Trophoblast cell (in vitro differentiated cells and primary cell): ENCODE measurements around the gene GRAMD4.

ENCODE experiments used
- DNase-seq, 2 donors: peaks; one replicate each; pipeline ENCODE4 v3.0.0-alpha.2; 2016
- H2AFZ ChIP-seq: 2 replicates; pipeline ENCODE4 v1.6.1; 2013; ENCODE audit warnings: low read length, moderate library complexity, mild to moderate bottlenecking; ENCODE audit not compliant: insufficient read depth, poor library complexity
- H2AK5ac ChIP-seq: 2 replicates; pipeline ENCODE4 v1.6.1; 2013; ENCODE audit warnings: mild to moderate bottlenecking, low read length
- H2BK120ac ChIP-seq: 2 replicates; pipeline ENCODE4 v1.6.1; 2013; ENCODE audit warnings: low read length, mild to moderate bottlenecking, moderate library complexity; ENCODE audit not compliant: insufficient read depth, poor library complexity
- H2BK12ac ChIP-seq: 2 replicates; pipeline ENCODE4 v1.6.1; 2013; ENCODE audit warnings: mild to moderate bottlenecking, low read length, moderate library complexity
- H2BK5ac ChIP-seq: 2 replicates; pipeline ENCODE4 v1.6.1; 2013; ENCODE audit warnings: low read length, low read depth, moderate library complexity, mild to moderate bottlenecking; ENCODE audit not compliant: poor library complexity
- H3K14ac ChIP-seq: 2 replicates; pipeline ENCODE4 v1.6.1; 2013; ENCODE audit warnings: mild to moderate bottlenecking, low read length
- H3K18ac ChIP-seq: 2 replicates; pipeline ENCODE4 v1.6.1; 2013; ENCODE audit warnings: mild to moderate bottlenecking, low read length
- H3K23ac ChIP-seq: 2 replicates; pipeline ENCODE4 v1.6.1; 2013; ENCODE audit warnings: low read length
- H3K27ac ChIP-seq: 2 replicates; pipeline ENCODE4 v1.5.1; 2013; ENCODE audit warnings: low read depth, mild to moderate bottlenecking, inconsistent platforms, low read length, moderate library complexity
- H3K27me3 ChIP-seq: 2 replicates; pipeline ENCODE4 v1.6.1; 2013; ENCODE audit warnings: inconsistent platforms, mild to moderate bottlenecking, low read length, moderate library complexity; ENCODE audit not compliant: insufficient read depth
- H3K36me3 ChIP-seq, 2 experiments: 1 replicate in 1 of 2; 2 replicates in 1 of 2; pipeline ENCODE4 v1.6.1; 2013; ENCODE audit warnings: low read length in 2 of 2, mild to moderate bottlenecking in 2 of 2, moderate library complexity in 1 of 2; ENCODE audit not compliant: insufficient read depth in 2 of 2, control insufficient read depth in 1 of 2
- H3K4ac ChIP-seq: 2 replicates; pipeline ENCODE4 v1.6.1; 2013; ENCODE audit warnings: low read depth, mild to moderate bottlenecking, low read length, moderate library complexity
- H3K4me1 ChIP-seq, 2 experiments: 1 replicate in 1 of 2; 2 replicates in 1 of 2; pipeline ENCODE4 v1.6.1; 2013; ENCODE audit warnings: low read length in 2 of 2, mild to moderate bottlenecking in 2 of 2, moderate library complexity in 1 of 2; ENCODE audit not compliant: insufficient read depth in 2 of 2, control insufficient read depth in 1 of 2
- H3K4me2 ChIP-seq: 2 replicates; pipeline ENCODE4 v1.6.1; 2013; ENCODE audit warnings: inconsistent platforms, mild to moderate bottlenecking, low read length, moderate library complexity
- H3K4me3 ChIP-seq: 2 replicates; pipeline ENCODE4 v1.5.1; 2013; ENCODE audit warnings: mild to moderate bottlenecking, low read depth, low read length, inconsistent platforms
- H3K79me1 ChIP-seq: one replicate; pipeline ENCODE4 v1.6.1; 2013; ENCODE audit warnings: low read length
- H3K79me2 ChIP-seq: 2 replicates; pipeline ENCODE4 v1.6.1; 2013; ENCODE audit warnings: low read length, mild to moderate bottlenecking; ENCODE audit not compliant: control insufficient read depth, insufficient read depth, poor library complexity
- H3K9ac ChIP-seq: 2 replicates; pipeline ENCODE4 v1.6.1; 2013; ENCODE audit warnings: mild to moderate bottlenecking, low read length
- H3K9me3 ChIP-seq: 2 replicates; pipeline ENCODE4 v1.6.1; 2013; ENCODE audit warnings: low read depth, mild to moderate bottlenecking, control low read depth, inconsistent platforms, low read length; ENCODE audit not compliant: insufficient read depth
- H4K12ac ChIP-seq: 2 replicates; pipeline ENCODE4 v1.6.1; 2013; ENCODE audit warnings: low read depth, mild to moderate bottlenecking, low read length, moderate library complexity
- H4K8ac ChIP-seq: 2 replicates; pipeline ENCODE4 v1.6.1; 2013; ENCODE audit warnings: low read depth, mild to moderate bottlenecking, low read length, moderate library complexity
- H4K91ac ChIP-seq: one replicate; pipeline ENCODE4 v1.6.1; 2013; ENCODE audit warnings: low read depth, mild to moderate bottlenecking, low read length, moderate library complexity
- WGBS: extraction: QIAGEN DNeasy Blood & Tissue Kit; methylation state at CpG from one replicate; pipeline ENCODE4 v1.1.7; 2013; ENCODE audit warnings: missing lambda C conversion rate; ENCODE audit not compliant: insufficient read length, insufficient coverage; ENCODE audit errors: extremely low coverage; 5-methylcytosine and 5-hydroxymethylcytosine counted together

GRAMD4 gene

DNA sequence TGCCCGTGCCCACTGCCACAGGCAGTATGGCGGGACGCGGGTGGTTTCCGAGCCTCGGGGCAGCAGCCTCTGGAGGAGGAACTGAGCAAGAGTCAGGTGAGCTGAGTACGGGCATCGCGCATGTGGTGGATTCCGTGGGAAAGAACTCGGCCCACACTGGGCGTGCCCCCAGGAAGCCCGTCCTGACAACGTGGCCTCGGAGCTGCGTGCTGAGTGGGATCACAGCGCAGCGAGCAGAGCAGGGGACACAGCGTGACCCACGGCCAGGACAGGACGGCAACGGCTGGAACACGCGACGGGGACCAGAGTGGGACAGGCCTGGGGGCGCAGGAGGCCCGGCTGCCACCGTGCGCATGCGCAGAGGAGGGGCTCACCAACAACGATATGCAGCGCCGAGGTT lies 81.1 kb downstream of the GRAMD4 start:
- no peaks in the 10 kb centered on the region for H3K4me1 ChIP-seq
- no peak overlapping the region for H3K9ac ChIP-seq
- H2BK5ac ChIP-seq, result no peak overlapping the region
- WGBS, result no CpG with 5 or more reads among the region's 33 CpGs
- no peak overlapping the region for H3K23ac ChIP-seq
- H3K4me2 ChIP-seq, result no peak overlapping the region
- no peak overlapping the region for H3K27ac ChIP-seq
- peaks cover 57 to 61% of the 10 kb centered on the region in 2 experiments for H3K36me3 ChIP-seq
- no peak overlapping the region for H4K12ac ChIP-seq
- no peak overlapping the region for H3K14ac ChIP-seq
- H3K79me1 ChIP-seq, result no peaks in the 10 kb centered on the region
- H3K4ac ChIP-seq, result no peak overlapping the region
- no peak overlapping the region for H2BK12ac ChIP-seq
- no peak overlapping the region for H2BK120ac ChIP-seq
- H4K91ac ChIP-seq, result no peak overlapping the region
- H2AFZ ChIP-seq, result no peak overlapping the region
- no peaks in the 10 kb centered on the region for H3K79me2 ChIP-seq
- no peak overlapping the region for H2AK5ac ChIP-seq
- no peak overlapping the region for H4K8ac ChIP-seq
- H3K4me3 ChIP-seq, result peak overlapping the region; percentile 52
- H3K27me3 ChIP-seq, result no peaks in the 10 kb centered on the region
- no peak overlapping the region for H3K18ac ChIP-seq
- peaks cover 5% of the 10 kb centered on the region for H3K9me3 ChIP-seq
- no peak for DNase-seq

DNA sequence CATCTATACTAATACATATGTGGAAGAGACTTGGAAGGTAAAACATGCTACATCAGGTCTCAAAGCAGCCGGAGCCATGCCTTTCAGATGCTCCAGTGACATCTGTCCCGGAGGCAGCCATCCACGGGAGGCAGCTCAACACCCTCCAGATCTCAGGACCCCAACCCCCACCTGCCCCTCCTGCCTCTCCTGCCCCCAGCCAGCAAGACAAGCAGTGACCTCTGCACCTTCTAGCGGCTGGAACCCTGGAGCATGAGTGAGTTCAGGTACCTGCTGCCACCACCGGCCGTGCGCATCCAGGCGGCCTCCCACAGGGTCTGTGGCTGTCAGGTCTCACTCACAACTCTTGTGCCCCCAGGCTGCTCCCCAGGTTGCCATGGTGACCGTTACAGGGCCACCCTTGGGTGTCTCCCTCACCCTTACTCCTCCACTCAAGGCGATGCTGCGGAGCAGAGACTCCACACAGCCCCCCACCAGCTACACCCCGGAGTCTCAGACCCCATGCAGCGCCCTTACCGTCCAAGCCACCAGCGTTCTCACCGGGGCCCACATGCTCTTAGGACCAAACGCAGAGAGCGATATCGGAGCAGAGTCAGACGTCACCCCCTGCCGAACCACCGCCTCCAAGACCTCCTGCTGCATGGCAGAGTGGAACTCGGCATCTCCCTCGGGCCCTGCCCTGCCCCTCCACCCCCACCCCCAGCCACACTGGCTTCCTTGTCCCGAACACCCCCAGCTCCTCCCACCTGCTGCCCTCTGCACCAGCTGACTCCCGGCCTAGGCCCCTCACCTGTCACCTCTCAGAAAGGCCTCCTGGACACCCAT lies 83.2 kb downstream of the GRAMD4 start:
- no peak overlapping the region for H2BK12ac ChIP-seq
- no peak overlapping the region for H2AK5ac ChIP-seq
- no peak overlapping the region for H3K4me2 ChIP-seq
- H3K14ac ChIP-seq, result no peak overlapping the region
- H3K23ac ChIP-seq, result no peak overlapping the region
- H3K79me2 ChIP-seq, result no peaks in the 10 kb centered on the region
- no peaks in the 10 kb centered on the region for H3K79me1 ChIP-seq
- H3K9me3 ChIP-seq, result peaks cover 5% of the 10 kb centered on the region
- no peak overlapping the region for H3K18ac ChIP-seq
- no peak overlapping the region for H4K91ac ChIP-seq
- no peak for DNase-seq
- H3K4me3 ChIP-seq, result no peak overlapping the region
- H3K4ac ChIP-seq, result no peak overlapping the region
- WGBS, result no CpG with 5 or more reads among the region's 26 CpGs
- no peak overlapping the region for H4K8ac ChIP-seq
- no peak overlapping the region for H2AFZ ChIP-seq
- no peak overlapping the region for H3K9ac ChIP-seq
- H2BK120ac ChIP-seq, result no peak overlapping the region
- no peak overlapping the region for H3K27ac ChIP-seq
- H3K4me1 ChIP-seq, result no peaks in the 10 kb centered on the region
- H3K27me3 ChIP-seq, result no peaks in the 10 kb centered on the region
- no peak overlapping the region for H2BK5ac ChIP-seq
- H3K36me3 ChIP-seq, result peaks cover 58 to 65% of the 10 kb centered on the region in 2 experiments
- no peak overlapping the region for H4K12ac ChIP-seq

DNA sequence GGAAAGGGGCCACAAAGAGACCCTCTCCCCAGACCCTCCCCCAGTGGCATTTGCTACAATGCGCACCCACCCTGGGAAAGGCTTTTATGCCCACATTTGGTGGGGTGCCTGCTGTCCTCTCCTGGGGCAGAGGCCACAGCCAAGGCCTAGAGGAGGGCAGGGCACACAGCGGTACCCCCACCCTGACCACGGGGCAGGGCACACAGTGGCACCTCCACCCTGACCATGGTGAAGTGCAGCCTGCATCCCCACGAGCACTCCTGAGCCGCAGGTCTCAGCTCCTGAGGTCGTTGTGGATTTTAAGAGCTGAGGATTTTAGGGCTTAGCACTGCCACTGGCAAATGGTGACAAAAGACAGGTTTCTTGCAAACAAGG lies 83.8 kb downstream of the GRAMD4 start:
- H3K4ac ChIP-seq, result no peak overlapping the region
- H2BK5ac ChIP-seq, result no peak overlapping the region
- H3K27ac ChIP-seq, result no peak overlapping the region
- peaks cover 62 to 68% of the 10 kb centered on the region in 2 experiments for H3K36me3 ChIP-seq
- no peaks in the 10 kb centered on the region for H3K4me1 ChIP-seq
- H3K79me1 ChIP-seq, result no peaks in the 10 kb centered on the region
- H2BK120ac ChIP-seq, result no peak overlapping the region
- H4K12ac ChIP-seq, result no peak overlapping the region
- no peak overlapping the region for H3K23ac ChIP-seq
- H3K79me2 ChIP-seq, result no peaks in the 10 kb centered on the region
- peaks cover 5% of the 10 kb centered on the region for H3K9me3 ChIP-seq
- H4K91ac ChIP-seq, result no peak overlapping the region
- no peak overlapping the region for H3K18ac ChIP-seq
- WGBS, result no CpG with 5 or more reads among the region's 6 CpGs
- H3K14ac ChIP-seq, result no peak overlapping the region
- no peak overlapping the region for H3K4me2 ChIP-seq
- no peak overlapping the region for H3K4me3 ChIP-seq
- H4K8ac ChIP-seq, result no peak overlapping the region
- no peak overlapping the region for H2BK12ac ChIP-seq
- H2AFZ ChIP-seq, result no peak overlapping the region
- H3K27me3 ChIP-seq, result no peaks in the 10 kb centered on the region
- no peak for DNase-seq
- H3K9ac ChIP-seq, result no peak overlapping the region
- no peak overlapping the region for H2AK5ac ChIP-seq

DNA sequence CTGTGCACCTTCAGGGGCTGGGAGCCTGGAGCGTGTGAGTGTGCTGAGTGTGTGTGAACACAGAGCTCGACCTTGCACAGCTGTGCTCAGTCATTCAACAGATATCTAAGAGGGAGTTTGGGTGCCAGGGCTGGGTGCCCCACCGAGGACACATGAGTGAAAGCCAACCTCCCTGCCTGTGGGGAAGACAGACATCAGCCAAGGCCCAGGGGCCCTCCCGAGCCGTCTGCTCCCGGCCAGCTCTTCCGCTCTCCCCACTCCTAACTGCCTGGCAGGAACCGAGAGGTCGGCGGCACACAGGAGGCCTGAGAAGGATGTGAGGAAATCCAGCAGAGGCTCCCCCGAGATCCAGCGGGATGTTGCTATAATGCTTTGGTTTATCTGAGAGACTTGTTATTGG lies 85.9 kb downstream of the GRAMD4 start:
- no peaks in the 10 kb centered on the region for H3K27me3 ChIP-seq
- H2AFZ ChIP-seq, result no peak overlapping the region
- H3K9ac ChIP-seq, result no peak overlapping the region
- no CpG with 5 or more reads among the region's 12 CpGs for WGBS
- no peak overlapping the region for H4K8ac ChIP-seq
- H3K27ac ChIP-seq, result no peak overlapping the region
- no peaks in the 10 kb centered on the region for H3K4me1 ChIP-seq
- no peak overlapping the region for H4K12ac ChIP-seq
- no peak overlapping the region for H2BK12ac ChIP-seq
- H3K4me2 ChIP-seq, result no peak overlapping the region
- no peak overlapping the region for H3K4ac ChIP-seq
- H3K36me3 ChIP-seq, result peaks cover 52 to 68% of the 10 kb centered on the region in 2 experiments
- no peak overlapping the region for H3K23ac ChIP-seq
- no peaks in the 10 kb centered on the region for H3K79me2 ChIP-seq
- no peak overlapping the region for H2BK5ac ChIP-seq
- H3K9me3 ChIP-seq, result peaks cover 4% of the 10 kb centered on the region
- DNase-seq, result no peak
- H3K4me3 ChIP-seq, result no peak overlapping the region
- H4K91ac ChIP-seq, result no peak overlapping the region
- H3K18ac ChIP-seq, result no peak overlapping the region
- no peaks in the 10 kb centered on the region for H3K79me1 ChIP-seq
- H3K14ac ChIP-seq, result no peak overlapping the region
- H2BK120ac ChIP-seq, result no peak overlapping the region
- no peak overlapping the region for H2AK5ac ChIP-seq
